CD4-positive, alpha-beta T cell treated with Interleukin-10 for 1 hour (primary cell): ENCODE data around the gene ALKBH6.
A peak's percentile ranks its signal among the peaks of the same experiment; 100 is the strongest.
"Not testable (repeated sequence)": the region's sequence is repeated elsewhere in the genome, so short reads cannot be mapped to it uniquely, and the experiment has no call there.

ENCODE experiments used
- DNase-seq: peaks from one replicate; pipeline ENCODE4 v3.0.0-alpha.2; 2020

ALKBH6 gene

GRCh38 chr19:36014012-36014924 lies at the start of gene ALKBH6:
Gene ALKBH6, minus strand, starts transcription at chr19:36014213. Its CDS starts 816 bp downstream, at chr19:36013397.
- DNase-seq, result peak; percentile 99

- no peak for DNase-seq
Observed at GRCh38 chr19:36061367-36061766, 47.4 kb upstream of the ALKBH6 start.

DNA sequence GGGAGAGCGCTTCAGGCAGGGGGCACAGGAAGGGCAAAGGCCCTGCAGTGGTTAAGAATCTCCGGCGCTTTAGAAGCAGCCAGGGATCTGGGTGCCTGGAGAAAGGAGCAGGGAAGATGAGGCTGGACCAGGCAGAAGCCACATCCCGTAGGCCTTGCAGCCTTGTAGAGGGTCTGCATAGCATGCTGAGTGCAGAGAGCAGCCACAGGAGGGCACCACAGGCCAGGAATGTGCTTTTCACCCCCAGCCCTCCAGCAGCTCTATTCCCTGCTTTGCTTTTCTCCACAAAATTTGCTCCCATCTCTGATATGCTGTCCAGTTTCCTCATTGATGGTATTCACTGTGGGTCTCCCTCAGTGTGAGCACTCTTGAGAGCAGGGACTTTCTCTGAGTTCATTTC lies 46.4 kb upstream of the ALKBH6 start:
- DNase-seq, result peak; percentile 21

- DNase-seq, result no peak
Observed at GRCh38 chr19:36059180-36059910, 45.3 kb upstream of the ALKBH6 start.

- DNase-seq, result no peak
Observed at GRCh38 chr19:36058481-36059179, 44.6 kb upstream of the ALKBH6 start.

- peak; percentile 95 for DNase-seq
Observed at GRCh38 chr19:36054733-36055686, 41.0 kb upstream of the ALKBH6 start, which contains the start of gene WDR62. Gene WDR62, plus strand, starts transcription at chr19:36054897. Its CDS starts 75 bp downstream, at chr19:36054972.

DNA sequence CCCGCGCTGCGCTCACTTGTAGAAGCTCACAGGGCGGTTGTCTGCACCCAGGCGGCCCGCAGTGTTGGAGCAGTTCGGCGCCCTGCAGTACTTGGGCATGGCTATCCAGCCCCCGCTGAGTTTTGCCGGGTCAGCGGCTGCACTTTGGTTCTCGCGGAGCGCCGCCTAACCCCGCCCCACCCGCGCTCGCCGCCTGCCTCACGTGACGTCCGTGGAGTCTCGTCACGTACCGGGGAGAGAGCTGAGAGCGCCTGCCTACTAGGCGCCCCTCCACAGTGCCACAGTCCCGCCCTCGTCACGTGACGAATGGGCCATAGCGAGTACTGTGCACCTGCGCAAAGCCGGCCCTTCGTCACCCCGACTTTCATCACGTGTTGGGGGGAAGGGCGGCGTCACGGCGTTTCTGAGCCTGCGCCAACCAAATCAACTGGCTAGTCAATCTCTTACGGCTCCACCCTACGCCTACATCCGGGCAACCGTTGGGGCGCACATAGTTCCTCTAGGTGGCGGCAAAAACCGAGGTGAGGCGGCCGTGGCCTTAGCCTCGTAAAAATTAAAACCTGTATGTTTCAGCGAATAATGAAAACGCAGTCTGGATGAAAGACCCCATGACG lies 40.2 kb upstream of the ALKBH6 start, which contains the start of gene THAP8:
Gene THAP8, minus strand, starts transcription at position 167 of the 614 bp plus-strand sequence. Its CDS starts 68 bp downstream, at position 99.
- DNase-seq, result peak; percentile 100

GRCh38 chr19:36051637-36052036 lies 37.6 kb upstream of the ALKBH6 start:
- DNase-seq, result no peak

DNA sequence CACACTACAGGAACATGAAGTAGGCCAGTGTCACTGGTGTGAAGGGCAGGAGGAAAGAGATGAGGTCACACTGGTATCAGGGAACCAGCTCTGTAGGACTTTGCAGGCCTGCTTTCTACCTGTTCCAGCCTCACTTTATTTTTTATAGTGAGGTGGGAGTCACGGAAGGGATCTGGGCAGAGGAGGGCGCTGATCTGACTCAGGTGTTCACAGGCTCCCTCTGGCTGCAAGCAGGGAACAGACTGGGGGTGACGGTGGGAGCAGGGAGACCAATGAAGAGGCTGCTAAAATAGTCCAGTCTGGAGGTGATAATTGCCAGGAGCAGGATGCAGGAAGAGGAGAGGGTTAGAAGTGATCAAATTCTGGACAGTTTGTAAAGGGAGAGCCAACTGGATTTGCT lies 37.2 kb upstream of the ALKBH6 start:
- no peak for DNase-seq

DNA sequence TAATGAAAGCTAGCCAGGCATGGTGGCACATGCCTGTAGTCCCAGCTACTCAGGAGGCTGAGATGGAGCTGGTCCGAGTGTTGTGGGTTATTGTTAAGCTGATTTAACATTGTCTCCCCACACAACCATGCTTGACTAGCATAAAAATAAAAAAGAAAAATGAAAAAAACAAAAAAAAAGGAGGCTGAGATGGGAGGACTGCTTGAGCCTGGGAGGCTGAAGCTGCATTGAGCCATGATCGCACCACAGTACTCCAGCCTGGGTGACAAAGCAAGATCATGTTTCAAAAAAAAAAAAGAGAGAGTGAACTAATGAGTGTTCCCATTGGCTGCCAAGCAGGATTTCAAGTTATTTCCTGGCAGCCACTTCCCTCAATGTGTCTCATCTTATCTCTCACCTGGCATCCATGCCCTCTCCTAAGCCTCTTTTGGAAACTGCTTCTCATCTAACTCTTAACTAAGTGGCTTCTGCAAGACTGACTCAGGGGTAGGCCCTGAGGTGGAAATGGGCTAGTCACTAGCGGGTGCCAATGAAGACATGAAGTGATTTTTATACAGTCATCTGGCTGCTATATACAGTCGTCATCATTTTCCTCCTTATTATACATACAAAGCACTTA lies 35.2 kb upstream of the ALKBH6 start:
- DNase-seq, result no peak

GRCh38 chr19:36047835-36048234 lies 33.8 kb upstream of the ALKBH6 start:
- DNase-seq, result no peak

- DNase-seq, result no peak
Observed at GRCh38 chr19:36046443-36047050, 32.5 kb upstream of the ALKBH6 start.

DNA sequence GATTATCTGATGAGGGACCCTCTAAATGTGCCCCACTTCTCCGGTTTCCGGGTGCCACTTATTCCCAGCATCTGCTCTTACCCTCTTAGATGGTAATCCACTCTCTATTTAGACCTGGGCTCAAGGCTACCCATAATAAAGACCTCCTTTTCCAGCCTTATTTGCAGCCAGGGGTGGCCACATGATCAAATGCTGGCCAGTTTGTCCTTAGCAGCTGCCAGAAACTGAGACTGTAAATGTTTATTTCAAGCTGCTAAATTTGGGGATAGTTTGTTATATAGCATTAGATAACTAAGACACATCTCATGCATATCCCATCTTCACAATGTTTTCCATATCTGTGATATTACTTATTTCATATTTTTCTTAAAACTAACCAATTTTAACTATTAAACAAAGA lies 29.9 kb upstream of the ALKBH6 start:
- DNase-seq, result no peak

DNA sequence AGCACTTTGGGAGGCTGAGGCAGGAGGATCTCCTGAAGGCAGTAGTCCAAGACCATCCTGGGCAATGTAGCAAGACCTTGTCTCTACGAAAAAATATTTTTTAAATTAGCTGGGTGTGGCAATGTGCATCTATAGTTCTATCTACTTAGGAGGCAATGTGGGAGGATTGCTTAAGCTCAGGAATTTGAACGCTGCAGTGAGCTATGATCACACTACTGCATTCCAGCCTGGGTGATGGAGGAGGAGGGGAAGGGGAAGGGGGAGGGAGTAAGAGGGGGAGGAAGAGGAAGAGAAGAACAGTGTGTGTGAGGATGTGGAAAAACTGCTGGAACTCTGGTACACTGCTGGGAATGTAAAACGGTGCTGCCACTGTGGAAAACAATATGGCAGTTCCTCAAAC lies 27.8 kb upstream of the ALKBH6 start:
- DNase-seq, result no peak

DNA sequence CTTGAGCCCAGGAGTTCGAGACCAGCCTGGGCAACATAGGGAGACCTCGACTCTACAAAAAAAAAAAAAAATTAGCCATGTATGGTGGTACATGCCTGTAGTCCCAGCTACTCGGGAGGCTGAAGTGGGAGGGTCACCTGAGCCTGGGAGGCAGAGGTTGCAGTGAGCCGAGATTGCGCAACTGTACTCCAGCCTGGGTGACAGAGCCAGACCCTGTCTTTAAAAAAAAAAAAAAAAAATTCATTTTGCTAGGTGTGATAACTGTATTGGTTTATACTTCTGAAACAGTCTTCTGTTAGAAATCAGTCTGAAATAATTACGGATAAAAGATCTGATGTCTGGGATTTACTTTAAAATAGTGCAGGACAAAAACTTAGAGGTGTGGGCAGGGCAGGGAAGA lies 27.1 kb upstream of the ALKBH6 start:
- not testable (repeated sequence) for DNase-seq

- DNase-seq, result no peak
Observed at GRCh38 chr19:36040495-36040894, 26.5 kb upstream of the ALKBH6 start.

GRCh38 chr19:36032251-36033104 lies 18.5 kb upstream of the ALKBH6 start, which contains the start of gene CLIP3:
Gene CLIP3, minus strand, starts transcription at chr19:36032873. Its CDS starts 516 bp downstream, at chr19:36032357.
- DNase-seq, result peak; percentile 41

DNA sequence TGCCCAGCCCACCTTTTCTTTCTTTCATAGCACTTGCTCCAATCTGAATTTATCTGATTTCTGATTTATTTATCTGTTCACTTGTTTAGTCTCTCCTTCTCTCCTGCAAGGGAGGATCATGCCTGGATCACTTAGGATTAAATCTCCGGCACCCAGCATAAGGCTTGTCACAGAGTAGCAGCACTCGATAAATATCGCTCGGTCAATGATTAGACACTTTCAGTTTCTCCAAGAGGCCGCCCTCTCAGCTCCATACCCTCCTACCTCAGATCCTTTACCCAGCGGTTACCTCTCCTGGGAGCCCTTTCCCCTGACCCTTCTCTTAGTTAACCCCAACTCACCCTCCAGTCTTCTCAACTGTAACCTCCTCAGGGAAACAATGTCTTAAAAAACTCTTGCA lies 17.3 kb upstream of the ALKBH6 start:
- DNase-seq, result no peak
